ENCODE data around the gene NUP98. TPM values are rescaled to one million over a fixed set of nuclear protein-coding genes. Genes with fewer than 3 reads are reported as not detected.
A peak's percentile ranks its signal among the peaks of the same experiment; 100 is the strongest.

NUP98 gene
- total RNA-seq, 1 experiment from 2014 or later = 128 TPM

- no peak for TF ChIP-seq EZH2 (IDR thresholded peaks at IDR 0.05; ENCODE audit: low read length, unreplicated experiment)
- TF ChIP-seq CTCF (conservative IDR thresholded peaks at IDR 0.05; ENCODE audit: low read depth, low read length) = no peak
- intact Hi-C loops (cut with micrococcal nuclease) = no loop called here
- H3K27me3 ChIP-seq (ENCODE audit: low read length) = no peaks in the 10 kb centered on the region
- ChIA-PET POLR2A (ENCODE audit: unreplicated experiment) (no interaction called here), CTCF (no interaction called here)
- no peak for ATAC-seq
- H2AFZ ChIP-seq (ENCODE audit: low read length) = no peak overlapping the region
- no peak overlapping the region for H3K27ac ChIP-seq (ENCODE audit: low read length)
- H3K4me1 ChIP-seq (ENCODE audit: insufficient read depth, low read length) = no peaks in the 10 kb centered on the region
- no peaks in the 10 kb centered on the region for H4K20me1 ChIP-seq (ENCODE audit: low read length)
- H3K9me3 ChIP-seq (ENCODE audit: low read length) = no peaks in the 10 kb centered on the region
- H3K79me2 ChIP-seq (ENCODE audit: low read length) = peaks cover 39% of the 10 kb centered on the region
- H3K9me2 ChIP-seq (replicated peaks; ENCODE audit: low read length) = no peaks in the 10 kb centered on the region
- H3K4me2 ChIP-seq (ENCODE audit: low read length) = no peak overlapping the region
- no TSS peak for BruUV-seq (replicated peaks)
- no peak overlapping the region for H3K4me3 ChIP-seq (ENCODE audit: low read length)
- H3F3A ChIP-seq (ENCODE audit: low read length, unreplicated experiment) = no peaks in the 10 kb centered on the region
- H3K9ac ChIP-seq (ENCODE audit: low read length) = no peak overlapping the region
- DNase-seq = no peak
- H3K36me3 ChIP-seq (ENCODE audit: low read depth, low read length) = peaks cover 11% of the 10 kb centered on the region; the same call in 1 of the 2 replicates
Observed at GRCh38 chr11:3830088-3830487, 32.7 kb upstream of the NUP98 start.

GRCh38 chr11:3827434-3828186 lies 30.3 kb upstream of the NUP98 start:
- Histone ChIP-seq H3K9me3 (ENCODE audit: low read length) (no peaks in the 10 kb centered on the region), H3K36me3 (ENCODE audit: low read depth, low read length) (peaks cover 11% of the 10 kb centered on the region; the same call in 1 of the 2 replicates), H3F3A (ENCODE audit: low read length, unreplicated experiment) (no peaks in the 10 kb centered on the region), H3K9ac (ENCODE audit: low read length) (no peak overlapping the region), H3K4me3 (ENCODE audit: low read length) (no peak overlapping the region), H3K4me1 (ENCODE audit: insufficient read depth, low read length) (no peaks in the 10 kb centered on the region), H4K20me1 (ENCODE audit: low read length) (no peaks in the 10 kb centered on the region), H2AFZ (ENCODE audit: low read length) (no peak overlapping the region), H3K27ac (ENCODE audit: low read length) (no peak overlapping the region), H3K4me2 (ENCODE audit: low read length) (no peak overlapping the region), H3K27me3 (ENCODE audit: low read length) (no peaks in the 10 kb centered on the region), H3K9me2 (replicated peaks; ENCODE audit: low read length) (no peaks in the 10 kb centered on the region), H3K79me2 (ENCODE audit: low read length) (peaks cover 19% of the 10 kb centered on the region; the same call in 1 of the 2 replicates)
- DNase-seq = no peak
- TF ChIP-seq CTCF (conservative IDR thresholded peaks at IDR 0.05; ENCODE audit: low read depth, low read length) = no peak
- TF ChIP-seq EZH2 (IDR thresholded peaks at IDR 0.05; ENCODE audit: low read length, unreplicated experiment) = no peak
- no peak for TF ChIP-seq EZH2phosphoT487 (IDR thresholded peaks at IDR 0.05; ENCODE audit: borderline replicate concordance, low read length)
- intact Hi-C loops (cut with micrococcal nuclease) = no loop called here
- CTCF ChIA-PET = interaction anchor here (0.6 kb wide), 1 partner anchor 28 kb away, joined by 3 read pairs; the partner anchor contains the start of gene STIM1
- ATAC-seq = no peak
- TSS peak; percentile 43 for BruUV-seq (replicated peaks)
- POLR2A ChIA-PET (ENCODE audit: unreplicated experiment) = no interaction called here

GRCh38 chr11:3826721-3827120 lies 29.4 kb upstream of the NUP98 start:
- H3F3A ChIP-seq (ENCODE audit: low read length, unreplicated experiment) = no peaks in the 10 kb centered on the region
- no peak overlapping the region for H3K4me3 ChIP-seq (ENCODE audit: low read length)
- DNase-seq (no peak), ATAC-seq (no peak)
- CTCF ChIA-PET = interaction anchor here (0.6 kb wide), 1 partner anchor 28 kb away, joined by 3 read pairs; the partner anchor contains the start of gene STIM1
- no peaks in the 10 kb centered on the region for H3K27me3 ChIP-seq (ENCODE audit: low read length)
- H3K27ac ChIP-seq (ENCODE audit: low read length) = no peak overlapping the region
- H2AFZ ChIP-seq (ENCODE audit: low read length) = no peak overlapping the region
- intact Hi-C loops (cut with micrococcal nuclease) = no loop called here
- no peaks in the 10 kb centered on the region for H4K20me1 ChIP-seq (ENCODE audit: low read length)
- no peak overlapping the region for H3K4me2 ChIP-seq (ENCODE audit: low read length)
- H3K4me1 ChIP-seq (ENCODE audit: insufficient read depth, low read length) = no peaks in the 10 kb centered on the region
- peaks cover 12% of the 10 kb centered on the region; the same call in 1 of the 2 replicates for H3K79me2 ChIP-seq (ENCODE audit: low read length)
- POLR2A ChIA-PET (ENCODE audit: unreplicated experiment) = no interaction called here
- BruUV-seq (replicated peaks) = no TSS peak
- H3K9ac ChIP-seq (ENCODE audit: low read length) = no peak overlapping the region
- no peaks in the 10 kb centered on the region for H3K9me2 ChIP-seq (replicated peaks; ENCODE audit: low read length)
- TF ChIP-seq CTCF (conservative IDR thresholded peaks at IDR 0.05; ENCODE audit: low read depth, low read length) (no peak), EZH2 (IDR thresholded peaks at IDR 0.05; ENCODE audit: low read length, unreplicated experiment) (no peak), EZH2phosphoT487 (IDR thresholded peaks at IDR 0.05; ENCODE audit: borderline replicate concordance, low read length) (no peak)
- H3K36me3 ChIP-seq (ENCODE audit: low read depth, low read length) = peaks cover 11% of the 10 kb centered on the region; the same call in 1 of the 2 replicates
- H3K9me3 ChIP-seq (ENCODE audit: low read length) = no peaks in the 10 kb centered on the region
